HEK293 (cell line): Measurements from ENCODE around the gene AFAP1L2.
A peak's percentile ranks its signal among the peaks of the same experiment; 100 is the strongest.

Experiments used
- CTCF ChIA-PET: fragments of 350-600 bp; formaldehyde crosslinking; extraction: SDS; loops from one replicate; lab custom pipeline; 2021; ENCODE audit warnings: antibody characterized with exemption; lab: Yijun Ruan, JAX
- POLR2A ChIA-PET: fragments of 300-600 bp; formaldehyde crosslinking; extraction: SDS; loops from one replicate; lab custom pipeline; 2020; ENCODE audit warnings: antibody characterized with exemption, inconsistent platforms; lab: Yijun Ruan, JAX
- H3K27ac ChIP-seq: fragments of 200-500 bp; sonication (Bioruptor generic); 2 replicates; pipeline ENCODE4 v1.5.1; 2014; ENCODE audit warnings: low read depth, low read length, control low read depth, inconsistent platforms; ENCODE audit errors: extremely low read depth
- H3K36me3 ChIP-seq, 2 experiments: fragments of 200-500 bp in 1 of 2; sonication (Bioruptor generic) in 1 of 2; 1 replicate in 1 of 2; 2 replicates in 1 of 2; pipeline ENCODE4 v1.5.1; 2014 to 2017; ENCODE audit warnings: inconsistent platforms in 2 of 2, low read length in 2 of 2; ENCODE audit not compliant: control insufficient read depth in 2 of 2, insufficient read depth in 1 of 2
- H3K4me1 ChIP-seq: fragments of 200-500 bp; sonication (Bioruptor generic); 2 replicates; pipeline ENCODE4 v1.5.1; 2014; ENCODE audit warnings: mild to moderate bottlenecking, low read length, inconsistent platforms; ENCODE audit not compliant: control insufficient read depth, insufficient read depth
- H3K4me3 ChIP-seq: 2 replicates; pipeline ENCODE4 v1.5.1; 2011; ENCODE audit warnings: low read depth, mild to moderate bottlenecking, control low read depth, low read length, moderate library complexity
- H3K9me3 ChIP-seq: fragments of 200-500 bp; sonication (Bioruptor generic); 2 replicates; pipeline ENCODE4 v1.5.1; 2014; ENCODE audit warnings: low read depth, low read length, inconsistent platforms; ENCODE audit not compliant: control insufficient read depth, insufficient read depth
- GLIS1 ChIP-seq: fragments of 450-650 bp; formaldehyde crosslinking; IDR thresholded peaks from 2 replicates; pipeline ENCODE4 v1.5.1; 2016; ENCODE audit warnings: missing biosample characterization, missing genetic modification characterization
- KLF9 ChIP-seq: fragments of 450-650 bp; formaldehyde crosslinking; IDR thresholded peaks from 2 replicates; pipeline ENCODE4 v1.5.1; 2016; ENCODE audit warnings: missing biosample characterization, missing genetic modification characterization, low read depth
- PRDM6 ChIP-seq: fragments of 450-650 bp; formaldehyde crosslinking; IDR thresholded peaks from 2 replicates; pipeline ENCODE4 v1.5.1; 2017; ENCODE audit warnings: missing biosample characterization, missing genetic modification characterization
- YY2 ChIP-seq: fragments of 450-650 bp; formaldehyde crosslinking; IDR thresholded peaks from 2 replicates; pipeline ENCODE4 v1.5.1; 2016; ENCODE audit warnings: missing biosample characterization, missing genetic modification characterization
- ZIC2 ChIP-seq: fragments of 450-650 bp; formaldehyde crosslinking; IDR thresholded peaks from 2 replicates; pipeline ENCODE4 v1.5.1; 2016; ENCODE audit warnings: missing biosample characterization, missing genetic modification characterization
- ZNF138 ChIP-seq: fragments of 450-650 bp; formaldehyde crosslinking; IDR thresholded peaks from 2 replicates; pipeline ENCODE4 v1.5.1; 2016; ENCODE audit warnings: missing biosample characterization, missing genetic modification characterization, borderline replicate concordance
- ZNF146 ChIP-seq: fragments of 450-650 bp; formaldehyde crosslinking; IDR thresholded peaks from 2 replicates; pipeline ENCODE4 v1.5.1; 2016; ENCODE audit warnings: missing biosample characterization, missing genetic modification characterization
- ZNF174 ChIP-seq: fragments of 450-650 bp; formaldehyde crosslinking; IDR thresholded peaks from 2 replicates; pipeline ENCODE4 v1.5.0; 2017; ENCODE audit warnings: missing biosample characterization, mild to moderate bottlenecking, missing genetic modification characterization
- ZNF19 ChIP-seq: fragments of 450-650 bp; formaldehyde crosslinking; IDR thresholded peaks from 2 replicates; pipeline ENCODE4; 2016; ENCODE audit warnings: missing biosample characterization, missing genetic modification characterization, low read depth
- ZNF2 ChIP-seq: fragments of 450-650 bp; formaldehyde crosslinking; IDR thresholded peaks from 2 replicates; pipeline ENCODE4 v1.5.1; 2016; ENCODE audit warnings: missing biosample characterization, missing genetic modification characterization
- ZNF24 ChIP-seq: fragments of 450-650 bp; formaldehyde crosslinking; IDR thresholded peaks from 2 replicates; pipeline ENCODE4 v1.5.1; 2016; ENCODE audit warnings: missing biosample characterization, missing genetic modification characterization
- ZNF341 ChIP-seq: fragments of 450-650 bp; formaldehyde crosslinking; IDR thresholded peaks from 2 replicates; pipeline ENCODE4; 2016; ENCODE audit warnings: low read depth, missing biosample characterization, missing genetic modification characterization
- ZNF521 ChIP-seq: fragments of 450-650 bp; formaldehyde crosslinking; IDR thresholded peaks from 2 replicates; pipeline ENCODE4 v1.5.1; 2017; ENCODE audit warnings: missing biosample characterization, mild to moderate bottlenecking, missing genetic modification characterization
- ZNF544 ChIP-seq: fragments of 450-650 bp; formaldehyde crosslinking; IDR thresholded peaks from 2 replicates; pipeline ENCODE4 v1.5.0; 2017; ENCODE audit warnings: missing biosample characterization, missing genetic modification characterization
- ZNF555 ChIP-seq: fragments of 450-650 bp; formaldehyde crosslinking; conservative IDR thresholded peaks from 2 replicates; pipeline ENCODE4 v1.5.1; 2017; ENCODE audit warnings: missing biosample characterization, mild to moderate bottlenecking, missing genetic modification characterization, inconsistent platforms
- ZNF560 ChIP-seq: fragments of 450-650 bp; formaldehyde crosslinking; IDR thresholded peaks from 2 replicates; pipeline ENCODE4 v1.5.1; 2017; ENCODE audit warnings: missing biosample characterization, missing genetic modification characterization, borderline replicate concordance
- ZNF621 ChIP-seq: fragments of 450-650 bp; formaldehyde crosslinking; IDR thresholded peaks from 2 replicates; pipeline ENCODE4 v1.5.1; 2017; ENCODE audit warnings: missing biosample characterization, missing genetic modification characterization
- ZNF624 ChIP-seq: fragments of 450-650 bp; formaldehyde crosslinking; IDR thresholded peaks from 2 replicates; pipeline ENCODE4 v1.5.1; 2017; ENCODE audit warnings: missing biosample characterization, missing genetic modification characterization
- ZNF626 ChIP-seq: fragments of 450-650 bp; sonication (Bioruptor Pico); formaldehyde crosslinking; IDR thresholded peaks from 2 replicates; pipeline ENCODE4 v1.5.1; 2018; ENCODE audit warnings: missing biosample characterization, missing genetic modification characterization, inconsistent platforms
- ZNF776 ChIP-seq: fragments of 450-650 bp; formaldehyde crosslinking; IDR thresholded peaks from 2 replicates; pipeline ENCODE4 v1.5.0; 2017; ENCODE audit warnings: missing biosample characterization, missing genetic modification characterization, borderline replicate concordance
- ZSCAN23 ChIP-seq: fragments of 450-650 bp; formaldehyde crosslinking; IDR thresholded peaks from 2 replicates; pipeline ENCODE4 v1.5.1; 2016; ENCODE audit warnings: missing biosample characterization, missing genetic modification characterization
- TF ChIP-seq, protein P1 (sequence below): fragments of 450-650 bp; formaldehyde crosslinking; IDR thresholded peaks from 2 replicates; pipeline ENCODE4 v1.5.1; 2016; ENCODE audit warnings: missing biosample characterization, missing genetic modification characterization

AFAP1L2 gene

GRCh38 chr10:114430688-114431413 is 26.5 kb upstream of the AFAP1L2 start (continued):
- TF ChIP-seq KLF9 (tag by site-specific recombination) = no peak
- no peak for TF ChIP-seq ZNF555 (tag by site-specific recombination)
- no peak for TF ChIP-seq ZNF544
- no peak for TF ChIP-seq ZNF138 (tag by site-specific recombination)

- H3K4me1 ChIP-seq = no peaks in the 10 kb centered on the region
- no peak overlapping the region for H3K4me3 ChIP-seq
- ChIA-PET POLR2A (no interaction called here), CTCF (interaction anchor here (0.6 to 1.6 kb wide), 2 partner anchors 14 to 126 kb away, joined by 3 to 11 read pairs; no protein-coding TSS in a partner anchor)
- H3K27ac ChIP-seq = no peak overlapping the region
- no peaks in the 10 kb centered on the region for H3K9me3 ChIP-seq
- 0 out of 2 replicates have a peak, but pooled peaks have one; percentile 16 for TF ChIP-seq GLIS1 (tag by site-specific recombination)
- TF ChIP-seq ZSCAN23 (tag by site-specific recombination) = no peak
- H3K36me3 ChIP-seq = peaks cover 0 to 5% of the 10 kb centered on the region in 2 experiments; a peak in 1 of 3 replicates
These were observed 25.5 kb upstream of the AFAP1L2 start for GRCh38 chr10:114429581-114430335.

DNA sequence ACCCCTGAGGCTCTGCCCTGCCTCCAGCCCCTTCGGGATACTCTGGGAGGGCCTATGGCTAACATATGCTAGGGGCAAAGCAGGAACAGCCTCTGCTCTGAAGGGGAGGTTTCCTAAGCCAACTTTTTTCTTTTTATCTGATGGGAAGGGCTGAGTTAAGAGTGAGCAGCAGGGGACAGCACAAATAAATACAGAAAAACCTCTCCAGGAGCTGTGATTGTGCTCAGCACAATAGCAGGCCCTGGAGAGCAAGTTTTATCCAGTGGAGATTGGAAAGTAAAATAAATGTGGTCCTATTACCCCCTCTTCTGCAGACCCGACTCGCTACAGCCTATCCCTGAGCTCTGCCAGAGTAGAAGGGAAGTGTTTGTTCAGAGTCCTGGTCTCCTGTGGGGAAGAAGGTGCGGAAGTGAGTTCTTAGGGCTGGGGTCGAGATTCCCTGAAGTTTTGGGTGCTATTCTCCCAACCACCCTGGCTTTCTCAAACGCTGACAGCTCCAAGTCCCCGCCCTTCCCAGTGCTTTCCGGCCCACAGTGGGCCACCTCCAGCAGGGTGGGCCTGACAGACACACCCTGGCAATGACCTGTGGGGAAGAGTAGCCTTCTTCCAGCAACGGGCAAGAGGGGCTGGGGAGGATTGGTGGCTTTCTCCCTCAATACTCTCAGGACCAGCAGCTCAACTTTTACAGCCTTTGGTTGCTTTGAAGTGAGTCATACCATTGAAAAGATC is 23.0 kb upstream of the AFAP1L2 start:
- no peak overlapping the region for H3K4me3 ChIP-seq
- CTCF ChIA-PET = interaction anchor here (0.9 to 1.2 kb wide), 2 partner anchors 106 to 124 kb away, joined by 3 to 6 read pairs; no protein-coding TSS in a partner anchor
- POLR2A ChIA-PET = interaction anchor here (0.6 kb wide), 1 partner anchor 1810 kb away, joined by 3 read pairs; no protein-coding TSS in a partner anchor
- H3K36me3 ChIP-seq = no peaks in the 10 kb centered on the region
- TF ChIP-seq ZNF174 = no peak
- TF ChIP-seq ZNF560 = no peak
- no peak for TF ChIP-seq ZNF776 (tag by site-specific recombination)
- TF ChIP-seq PRDM6 (tag by site-specific recombination) = no peak
- TF ChIP-seq ZNF624 (tag by site-specific recombination) = no peak
- TF ChIP-seq ZNF146 (tag by site-specific recombination) = no peak
- TF ChIP-seq ZNF19 (tag by site-specific recombination) = no peak
- 0 out of 2 replicates have a peak, but pooled peaks have one; percentile 16 for TF ChIP-seq ZIC2 (tag by site-specific recombination)
- no peak for TF ChIP-seq ZNF626 (tag by site-specific recombination)
- no peak for TF ChIP-seq ZNF621 (tag by site-specific recombination)
- TF ChIP-seq YY2 (tag by site-specific recombination) = no peak
- peak; percentile 38; the same call in 1 of the 2 replicates for TF ChIP-seq GLIS1 (tag by site-specific recombination)
- no peak for TF ChIP-seq ZNF2 (tag by site-specific recombination)
- TF ChIP-seq ZNF24 = no peak
- TF ChIP-seq, protein P1, sequence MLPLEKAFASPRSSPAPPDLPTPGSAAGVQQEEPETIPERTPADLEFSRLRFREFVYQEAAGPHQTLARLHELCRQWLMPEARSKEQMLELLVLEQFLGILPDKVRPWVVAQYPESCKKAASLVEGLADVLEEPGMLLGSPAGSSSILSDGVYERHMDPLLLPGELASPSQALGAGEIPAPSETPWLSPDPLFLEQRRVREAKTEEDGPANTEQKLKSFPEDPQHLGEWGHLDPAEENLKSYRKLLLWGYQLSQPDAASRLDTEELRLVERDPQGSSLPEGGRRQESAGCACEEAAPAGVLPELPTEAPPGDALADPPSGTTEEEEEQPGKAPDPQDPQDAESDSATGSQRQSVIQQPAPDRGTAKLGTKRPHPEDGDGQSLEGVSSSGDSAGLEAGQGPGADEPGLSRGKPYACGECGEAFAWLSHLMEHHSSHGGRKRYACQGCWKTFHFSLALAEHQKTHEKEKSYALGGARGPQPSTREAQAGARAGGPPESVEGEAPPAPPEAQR (tag by site-specific recombination) = no peak
- peak; percentile 59 for TF ChIP-seq ZNF341 (tag by site-specific recombination)
- no peak for TF ChIP-seq ZNF521 (tag by site-specific recombination)
- H3K27ac ChIP-seq = no peak overlapping the region
- H3K4me1 ChIP-seq = no peaks in the 10 kb centered on the region
- no peaks in the 10 kb centered on the region for H3K9me3 ChIP-seq
